NCI-H1105 treated with DMSO at 0.1 percent for 48 hours (cell line): ENCODE results near the gene CFAP99.

Experiments
- DNase-seq: peaks from one replicate; lab custom pipeline; 2025; lab: John Stamatoyannopoulos, UW

Gene CFAP99

DNA sequence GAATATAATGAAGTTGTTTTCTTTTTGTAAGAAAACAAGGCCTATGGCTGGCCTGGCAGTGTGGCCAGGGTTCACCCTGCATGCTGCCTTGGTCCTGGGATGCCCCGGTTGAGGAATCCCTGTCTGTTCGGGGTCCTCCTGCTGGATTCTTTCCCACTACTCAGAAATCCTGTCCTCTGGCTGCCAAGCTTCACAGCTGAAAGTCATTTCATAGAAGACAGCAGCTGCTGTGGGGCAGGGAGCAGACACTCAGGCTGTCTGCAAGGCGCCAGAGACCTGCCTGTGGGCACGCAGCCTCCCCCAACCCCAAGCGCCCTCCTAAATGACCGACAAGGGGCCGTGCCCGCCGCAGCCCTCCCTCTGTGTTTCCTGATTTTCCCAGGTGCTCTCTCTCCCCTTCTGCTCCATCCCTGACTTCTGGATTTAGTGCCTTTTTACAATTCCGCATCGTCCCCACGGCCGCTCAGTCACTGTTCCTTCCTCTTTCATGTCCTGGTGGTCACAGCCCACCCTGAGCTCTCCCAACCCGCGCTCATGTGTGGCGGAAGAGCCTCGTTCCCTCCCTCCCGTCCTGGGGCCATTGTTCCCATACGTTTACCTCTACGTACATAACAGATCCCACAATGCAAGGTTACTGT, 27.9 kb upstream of the CFAP99 start:
- peak; percentile 5 for DNase-seq

- DNase-seq: no peak
These were observed 25.1 kb upstream of the CFAP99 start for GRCh38 chr4:2393353-2394270.

- DNase-seq: no peak
These were observed 24.2 kb upstream of the CFAP99 start for GRCh38 chr4:2394528-2394927.

DNA sequence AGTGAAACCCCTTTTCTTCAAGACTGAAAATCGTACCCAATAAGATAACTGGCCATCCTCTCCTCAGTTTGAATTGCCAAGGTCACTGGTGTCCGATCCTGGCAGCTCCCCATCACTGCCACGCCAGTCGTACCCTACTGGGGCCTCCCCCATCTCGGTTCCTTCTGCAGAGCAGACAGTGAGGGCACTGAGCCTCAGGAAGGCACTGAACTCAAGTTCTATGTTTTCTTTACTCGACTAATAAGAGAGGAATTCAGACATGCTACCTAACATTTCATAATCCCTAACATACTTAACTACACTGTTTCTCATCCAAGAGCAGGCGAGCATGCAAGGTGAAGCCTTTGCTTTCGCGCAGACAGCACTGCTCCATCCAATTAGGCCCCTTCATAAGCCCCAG, 23.7 kb upstream of the CFAP99 start:
- DNase-seq: no peak

- no peak for DNase-seq
These were observed 23.2 kb upstream of the CFAP99 start for GRCh38 chr4:2395584-2395983.

- DNase-seq: no peak
These were observed 21.9 kb upstream of the CFAP99 start for GRCh38 chr4:2396781-2397368.

- no peak for DNase-seq
These were observed 21.0 kb upstream of the CFAP99 start for GRCh38 chr4:2397596-2398379.

- DNase-seq: no peak
These were observed 19.5 kb upstream of the CFAP99 start for GRCh38 chr4:2399216-2399615.

DNA sequence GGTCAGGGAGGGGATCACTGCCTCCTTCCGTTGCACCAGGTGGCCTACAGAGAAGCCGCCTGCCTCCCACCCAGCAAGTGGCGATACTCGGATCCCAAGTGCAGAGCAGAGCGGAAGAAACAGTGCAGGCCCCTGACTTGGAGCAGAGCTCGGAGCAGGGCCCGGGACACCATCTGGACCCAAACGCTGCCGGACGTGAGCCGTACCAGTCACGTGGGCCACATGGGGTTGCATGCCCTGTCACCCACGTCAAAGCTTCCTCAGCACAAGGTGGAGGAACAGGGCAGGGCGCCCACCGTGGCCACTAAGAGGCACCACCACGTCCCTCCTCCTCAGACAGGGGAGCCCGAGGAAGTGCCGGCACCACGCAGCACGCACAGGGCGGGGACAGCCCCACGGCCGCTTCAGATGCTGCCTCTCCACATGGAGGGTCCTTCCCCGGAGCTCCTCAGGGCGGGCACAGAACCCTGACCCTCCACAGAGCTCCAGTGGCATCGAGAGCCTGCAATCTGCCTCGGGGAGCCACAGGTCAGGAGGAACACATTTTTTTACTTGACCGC, 19.0 kb upstream of the CFAP99 start:
- no peak for DNase-seq

GRCh38 chr4:2400841-2401609, 17.7 kb upstream of the CFAP99 start:
- no peak for DNase-seq

- DNase-seq: no peak
These were observed 17.2 kb upstream of the CFAP99 start for GRCh38 chr4:2401610-2401983.

GRCh38 chr4:2402048-2402842, 16.5 kb upstream of the CFAP99 start:
- DNase-seq: peak; percentile 69

DNA sequence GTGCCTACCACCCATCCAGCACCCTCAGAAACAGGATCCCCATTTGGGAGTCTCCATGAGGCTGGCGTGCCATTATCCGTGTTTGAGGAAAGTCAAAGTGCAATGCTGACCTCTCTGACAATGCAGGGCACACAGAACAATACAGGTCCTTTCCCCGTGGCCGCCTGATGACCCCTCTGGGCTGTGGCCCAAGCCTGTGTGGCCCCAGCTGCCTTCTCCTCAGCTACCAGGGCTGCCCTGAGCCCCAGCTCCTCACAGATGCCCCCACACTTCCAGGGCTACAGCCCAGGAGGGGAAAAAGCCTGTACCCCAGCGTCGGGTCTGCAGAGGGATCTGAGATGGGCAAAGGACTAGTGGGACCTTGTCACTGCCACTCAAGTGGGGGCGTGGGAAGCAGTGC, 15.8 kb upstream of the CFAP99 start:
- DNase-seq: no peak

GRCh38 chr4:2406406-2406805, 12.3 kb upstream of the CFAP99 start:
- no peak for DNase-seq

DNA sequence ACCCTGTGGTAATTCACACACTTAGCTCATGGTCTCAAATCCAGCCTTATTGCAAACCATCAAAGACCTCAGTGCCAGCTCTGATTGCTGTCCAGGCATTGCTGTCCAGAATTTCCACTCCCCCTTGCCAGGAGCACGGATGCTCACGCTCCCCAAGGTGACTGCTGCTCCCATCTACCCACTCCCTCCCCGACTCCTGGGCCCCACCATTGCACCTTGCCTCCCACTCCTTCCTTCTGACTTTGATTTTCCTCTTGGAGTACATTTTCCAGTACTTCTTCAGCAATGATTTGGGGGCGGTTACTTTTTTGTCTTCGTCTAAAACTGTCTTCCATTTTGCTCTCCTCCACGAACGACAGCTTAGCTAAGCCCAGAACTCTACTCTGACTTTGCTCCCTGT, 11.8 kb upstream of the CFAP99 start:
- no peak for DNase-seq

DNA sequence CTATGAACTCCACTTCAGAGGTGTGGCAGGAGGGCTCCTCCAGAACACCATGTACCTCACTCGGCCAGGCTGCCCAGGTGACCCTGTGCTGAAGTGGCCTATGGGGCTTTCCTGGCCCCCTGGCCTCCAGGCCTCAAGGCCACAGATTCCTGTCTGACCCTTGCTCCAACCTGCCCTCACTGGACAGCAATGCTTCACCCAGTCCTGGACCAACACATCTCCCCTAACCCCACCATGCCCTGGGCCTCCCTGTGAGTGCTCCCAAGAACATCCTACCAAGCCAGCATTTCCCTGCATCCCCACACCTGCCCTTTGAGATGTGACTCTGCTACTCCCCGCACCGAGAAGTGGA, 10.8 kb upstream of the CFAP99 start:
- no peak for DNase-seq

GRCh38 chr4:2408401-2408958, 10.3 kb upstream of the CFAP99 start:
- DNase-seq: no peak

- DNase-seq: no peak
These were observed 9.8 kb upstream of the CFAP99 start for GRCh38 chr4:2408976-2409375.

- DNase-seq: no peak
These were observed 9.4 kb upstream of the CFAP99 start for GRCh38 chr4:2409381-2409783.
